ENCODE measurements around the gene SULT4A1.
"Not testable (repeated sequence)": the region's sequence is repeated elsewhere in the genome, so short reads cannot be mapped to it uniquely, and the experiment has no call there.

Gene SULT4A1

DNA sequence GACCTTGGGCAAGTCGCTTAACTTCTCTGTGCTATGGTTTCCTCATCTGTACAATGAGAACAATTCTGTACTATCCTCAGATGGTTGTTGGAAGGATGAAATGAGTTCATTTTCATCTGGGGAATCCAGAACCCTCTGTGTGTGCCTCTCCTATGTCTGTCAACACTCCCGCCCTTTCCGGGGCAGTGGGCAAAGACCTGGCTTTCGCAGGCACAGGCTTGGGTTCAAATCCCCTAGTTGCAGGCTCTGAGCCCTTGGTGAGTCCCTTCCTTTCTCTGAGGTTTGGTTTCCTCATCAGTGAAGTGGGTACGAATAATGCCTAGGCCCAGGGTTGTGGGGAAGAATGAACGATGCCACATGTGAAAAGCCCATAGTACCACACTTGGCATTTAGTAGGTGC is 23.5 kb upstream of the SULT4A1 start:
- DNase-seq, result no peak

DNA sequence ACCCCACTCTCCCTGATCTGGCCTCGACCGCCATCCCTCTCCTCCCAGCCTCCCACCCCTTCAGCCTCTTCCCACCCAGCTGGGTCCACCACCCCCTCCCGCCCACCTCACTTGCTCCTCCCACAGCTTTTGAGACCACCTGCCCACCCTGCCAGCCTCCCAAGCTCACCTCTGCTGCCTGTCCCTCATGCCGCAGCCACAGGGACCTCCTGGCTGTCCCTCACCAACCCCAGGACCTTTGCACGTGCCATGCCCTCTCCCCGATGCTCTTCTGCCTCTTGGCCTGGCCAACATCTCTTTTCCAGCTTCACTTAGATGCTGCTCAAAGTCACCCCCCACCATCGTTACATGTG is 23.0 kb upstream of the SULT4A1 start:
- no peak for DNase-seq

DNA sequence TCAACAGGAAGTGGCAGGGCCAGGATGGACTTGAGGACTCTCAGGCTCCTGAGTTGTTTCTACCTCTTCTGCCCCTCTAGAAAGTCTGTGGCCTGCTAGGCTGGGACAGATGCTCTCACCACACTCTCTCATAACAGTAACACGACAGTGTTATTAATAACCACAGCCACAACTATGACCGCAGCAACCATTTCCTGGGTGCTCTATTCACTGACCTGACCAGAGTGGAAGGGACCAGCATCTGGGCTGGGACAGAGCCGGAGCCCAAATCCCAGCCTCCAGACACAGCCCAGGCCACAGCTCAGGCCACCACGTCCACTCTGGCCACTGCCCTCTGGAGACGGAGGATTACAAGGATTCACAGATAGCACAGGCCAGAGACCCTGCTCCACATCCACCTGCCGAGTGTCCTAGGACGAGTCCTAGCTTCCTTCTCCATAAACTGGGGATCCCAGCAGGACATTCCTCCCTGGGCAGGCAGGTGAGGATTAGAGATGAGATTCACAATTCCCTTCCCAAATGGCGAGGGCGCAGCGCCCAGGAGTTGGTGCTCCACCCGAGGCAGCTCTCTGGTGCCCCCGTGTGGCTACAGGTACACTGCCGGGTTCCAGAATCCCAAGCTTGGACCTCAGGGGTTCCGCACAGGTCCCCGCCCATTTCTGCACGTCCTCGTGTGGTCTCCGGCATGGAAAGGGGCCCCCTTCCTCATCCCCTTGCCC is 22.4 kb upstream of the SULT4A1 start:
- peak; percentile 48 for DNase-seq

DNA sequence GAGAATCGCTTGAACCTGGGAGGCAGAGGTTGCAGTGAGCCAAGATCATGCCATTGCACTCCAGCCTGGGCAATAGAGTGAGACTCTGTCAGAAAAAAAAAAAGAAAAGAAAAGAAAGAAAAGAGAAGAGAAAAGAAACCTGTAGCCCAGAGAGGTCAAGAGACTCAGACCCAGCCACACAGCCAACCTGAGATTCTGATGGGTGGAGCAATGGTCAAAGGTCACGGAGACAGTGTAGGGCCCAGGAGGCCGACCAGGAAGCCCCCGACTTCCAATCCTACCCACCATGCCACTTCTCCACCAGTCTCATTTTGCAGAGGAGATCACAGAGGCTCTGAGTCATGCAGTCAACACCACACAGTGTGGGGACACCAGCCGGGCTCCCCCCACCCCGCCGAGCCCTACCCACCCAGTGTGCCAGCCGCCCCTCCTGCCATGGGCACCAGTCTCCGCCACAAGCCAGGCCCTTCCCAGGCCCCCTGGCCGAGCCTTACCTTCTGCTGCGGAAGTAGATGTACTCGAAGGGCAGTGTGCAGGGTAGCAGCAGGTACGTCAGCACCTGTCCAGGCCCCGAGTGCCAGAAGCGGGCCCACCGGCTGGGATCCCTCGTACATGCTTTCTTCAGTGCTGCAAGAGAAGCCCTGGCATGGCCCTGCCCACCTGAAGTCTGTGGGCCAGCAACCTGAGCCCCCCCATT is 21.6 kb upstream of the SULT4A1 start:
- no peak for DNase-seq

DNA sequence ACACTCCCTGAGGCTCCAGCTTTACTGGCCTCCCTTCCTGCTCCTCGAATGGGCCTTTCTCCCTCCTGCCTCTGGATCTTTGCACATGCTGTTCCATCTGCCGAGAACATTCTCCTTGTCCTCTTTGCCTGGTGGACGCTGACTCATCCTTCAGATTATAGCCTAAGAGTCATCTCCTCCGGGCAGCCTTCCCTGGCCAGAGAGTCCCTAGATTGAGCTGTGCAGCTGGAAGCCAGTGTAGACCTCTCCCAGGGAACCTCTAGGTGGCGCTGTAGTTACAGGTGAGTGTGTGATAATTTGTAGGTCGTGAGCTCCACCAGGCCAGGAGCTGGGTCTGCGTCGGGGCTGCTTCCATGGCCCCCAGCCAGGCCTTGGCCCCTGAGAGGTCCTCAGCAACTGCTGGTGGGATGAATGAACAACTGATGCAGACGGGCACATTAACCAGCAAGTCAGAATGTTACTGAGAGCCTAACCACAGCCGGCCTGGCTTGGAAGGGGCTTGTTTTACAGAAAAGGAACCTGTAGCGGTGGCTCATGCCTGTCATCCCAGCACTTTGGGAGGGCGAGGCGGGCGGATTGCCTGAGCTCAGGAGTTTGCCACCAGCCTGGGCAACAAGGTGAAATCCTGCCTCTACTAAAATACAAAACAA is 20.8 kb upstream of the SULT4A1 start:
- peak; percentile 63 for DNase-seq

DNA sequence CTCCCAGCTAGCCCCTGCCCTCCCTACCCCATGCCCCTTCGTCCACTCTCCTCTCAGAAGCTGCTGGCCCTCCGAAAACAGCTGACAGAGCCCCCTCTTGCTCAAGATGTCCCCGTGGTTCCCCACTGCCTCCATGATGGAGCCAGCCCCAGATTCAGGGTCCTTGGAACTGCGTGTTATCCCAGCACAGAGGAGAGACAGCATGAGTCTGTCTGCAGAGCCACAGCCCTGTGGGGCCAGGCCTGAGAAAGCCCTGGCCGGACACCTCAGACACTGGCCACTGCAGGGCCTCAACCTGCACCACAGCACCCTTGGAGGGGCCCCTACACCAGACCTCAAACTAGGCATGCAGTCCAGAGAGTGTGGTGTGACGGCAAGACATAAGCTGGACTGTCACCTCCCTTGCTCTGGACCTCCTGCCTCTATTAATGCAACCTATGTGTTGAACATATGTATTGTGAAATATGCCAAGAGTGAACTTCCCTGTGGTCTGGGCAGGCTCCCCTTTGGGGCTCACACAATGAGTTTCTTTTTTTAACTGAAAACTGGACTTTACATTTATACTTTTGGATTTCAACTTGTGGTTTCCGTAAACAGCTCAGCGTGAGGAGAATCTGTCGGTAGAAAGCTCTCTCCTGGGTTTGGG is 19.9 kb upstream of the SULT4A1 start:
- no peak for DNase-seq

DNA sequence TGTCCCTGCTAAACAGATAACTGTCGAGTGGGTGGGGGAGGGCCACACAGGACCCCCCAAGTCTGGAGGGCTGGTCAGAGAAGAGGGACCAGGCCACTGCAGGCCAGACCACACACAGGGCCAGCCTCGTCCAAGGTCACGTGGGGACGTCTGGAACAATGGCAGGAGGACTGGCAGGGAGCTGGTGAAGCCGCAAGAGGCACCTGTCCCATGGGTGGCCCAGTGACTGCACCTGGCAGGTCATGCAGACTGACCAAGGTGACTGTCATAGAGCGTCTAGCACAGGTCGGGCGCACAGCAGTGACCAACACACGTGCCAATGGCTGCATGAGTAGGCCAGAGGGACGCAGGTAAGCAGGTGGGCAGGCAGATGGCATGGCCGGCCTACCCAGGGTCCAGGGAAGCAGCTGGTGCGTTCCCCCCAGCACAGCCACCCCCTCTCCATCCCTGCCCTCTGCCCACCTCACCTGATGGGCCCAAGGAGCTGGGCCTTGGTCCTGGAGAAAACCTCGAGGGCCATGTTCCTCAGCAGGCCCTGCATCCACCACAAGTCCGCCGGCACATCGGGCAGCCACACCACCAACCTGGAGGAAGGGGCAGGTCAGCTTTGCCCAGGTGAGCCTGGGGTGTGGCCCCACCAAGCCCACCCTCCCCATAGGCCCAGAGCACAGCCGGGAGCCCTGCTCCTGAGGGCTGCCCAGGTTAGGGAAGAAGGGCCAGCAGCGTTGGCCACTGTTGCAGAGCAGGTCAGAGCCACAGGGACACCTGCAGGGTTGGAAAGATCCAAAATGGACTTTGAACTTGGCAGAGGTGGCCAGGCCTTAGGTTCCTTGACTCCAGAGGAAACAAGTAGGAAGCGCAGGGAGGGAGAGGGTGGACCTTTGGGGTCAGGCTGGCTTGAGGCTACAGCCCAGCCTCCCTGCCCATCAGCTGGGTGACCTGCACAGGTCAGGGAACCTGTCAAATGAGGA is 19.1 kb upstream of the SULT4A1 start:
- DNase-seq, result no peak

DNA sequence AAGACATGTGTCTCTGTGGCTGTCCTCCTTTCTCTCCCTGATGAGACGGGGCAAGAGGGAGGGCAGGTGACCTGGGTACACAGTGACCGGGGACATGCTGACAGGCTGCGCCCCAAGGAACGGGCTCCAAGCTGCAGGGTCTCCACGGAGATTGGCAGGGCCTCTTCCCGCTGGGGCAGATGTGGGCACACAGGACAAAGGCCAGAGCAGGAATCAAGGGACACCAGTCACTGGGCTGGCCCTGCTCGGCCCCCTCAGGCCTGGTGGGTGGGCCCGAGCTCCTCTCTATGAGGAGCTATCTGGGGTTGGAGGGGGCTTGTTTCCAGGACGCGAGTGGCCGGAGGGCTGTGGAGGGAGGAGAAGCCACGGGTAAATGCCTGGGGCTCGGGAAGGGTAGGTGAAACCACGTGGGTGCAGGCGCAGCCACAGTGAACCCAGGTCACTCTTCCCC is 18.3 kb upstream of the SULT4A1 start:
- no peak for DNase-seq

DNA sequence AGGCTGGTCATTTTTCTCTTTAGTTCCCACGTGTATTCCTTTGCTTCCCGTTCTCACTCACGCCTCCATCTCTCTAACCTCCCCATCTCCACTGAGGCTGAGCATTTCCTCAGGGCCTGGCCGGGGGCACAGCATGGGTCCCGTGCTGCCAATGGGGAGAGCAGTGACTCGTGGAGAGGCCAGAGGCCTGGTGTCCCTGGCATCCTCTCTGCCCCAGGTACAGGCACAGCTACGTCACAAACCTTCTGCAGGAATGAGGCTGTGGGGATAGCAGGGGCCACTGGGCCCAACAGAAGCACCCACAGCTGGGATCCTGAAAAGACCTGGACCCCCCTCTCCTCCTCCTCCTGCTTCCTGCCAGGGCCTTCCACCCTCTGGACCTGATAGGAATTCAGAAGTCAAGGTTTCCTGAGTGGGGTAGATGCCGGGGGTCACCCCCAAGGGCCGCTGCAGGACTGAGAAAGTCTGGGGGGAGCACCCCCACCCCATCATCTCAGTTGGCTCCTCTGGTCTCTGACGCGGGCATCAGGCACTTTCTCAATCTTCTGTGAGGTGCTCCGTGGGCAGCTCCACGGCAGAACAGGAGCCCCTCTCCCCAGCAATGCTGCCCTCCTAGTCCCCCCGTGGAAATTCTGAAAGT is 17.7 kb upstream of the SULT4A1 start:
- no peak for DNase-seq

DNA sequence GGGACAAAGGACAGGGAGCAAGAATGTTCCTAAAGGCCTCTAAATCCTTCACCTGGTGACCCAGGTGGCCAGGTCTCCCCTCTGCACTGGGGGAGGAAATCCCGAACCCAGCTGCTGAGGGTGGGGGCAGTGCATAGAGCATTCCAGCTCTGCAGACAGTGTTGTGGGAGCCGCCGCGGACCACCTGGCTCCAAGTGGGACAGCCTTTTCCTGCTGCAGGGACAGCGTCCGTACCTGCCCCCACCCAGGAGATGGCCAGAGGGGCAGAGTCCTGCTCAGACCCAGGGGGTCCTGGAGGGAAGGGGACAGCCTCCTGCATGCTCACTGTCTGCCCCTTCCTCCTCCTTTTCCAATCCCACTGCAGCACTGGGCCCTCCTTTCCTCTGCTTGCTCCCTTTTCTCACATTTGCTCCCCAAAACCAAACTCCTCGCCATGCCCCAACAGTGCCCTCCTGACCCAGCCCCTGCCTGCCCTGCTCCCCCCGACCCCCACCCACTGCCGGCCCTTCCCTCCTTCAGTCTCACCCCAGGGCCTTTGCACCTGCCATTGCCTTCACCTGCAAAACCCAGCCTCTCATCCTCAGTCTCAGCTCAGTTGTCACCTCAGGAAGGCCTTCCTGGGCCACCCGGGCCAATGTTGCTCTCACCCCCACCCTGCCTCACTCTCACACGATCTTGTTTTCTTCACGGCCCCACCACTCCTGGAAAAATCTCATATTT is 16.7 kb upstream of the SULT4A1 start:
- no peak for DNase-seq

DNA sequence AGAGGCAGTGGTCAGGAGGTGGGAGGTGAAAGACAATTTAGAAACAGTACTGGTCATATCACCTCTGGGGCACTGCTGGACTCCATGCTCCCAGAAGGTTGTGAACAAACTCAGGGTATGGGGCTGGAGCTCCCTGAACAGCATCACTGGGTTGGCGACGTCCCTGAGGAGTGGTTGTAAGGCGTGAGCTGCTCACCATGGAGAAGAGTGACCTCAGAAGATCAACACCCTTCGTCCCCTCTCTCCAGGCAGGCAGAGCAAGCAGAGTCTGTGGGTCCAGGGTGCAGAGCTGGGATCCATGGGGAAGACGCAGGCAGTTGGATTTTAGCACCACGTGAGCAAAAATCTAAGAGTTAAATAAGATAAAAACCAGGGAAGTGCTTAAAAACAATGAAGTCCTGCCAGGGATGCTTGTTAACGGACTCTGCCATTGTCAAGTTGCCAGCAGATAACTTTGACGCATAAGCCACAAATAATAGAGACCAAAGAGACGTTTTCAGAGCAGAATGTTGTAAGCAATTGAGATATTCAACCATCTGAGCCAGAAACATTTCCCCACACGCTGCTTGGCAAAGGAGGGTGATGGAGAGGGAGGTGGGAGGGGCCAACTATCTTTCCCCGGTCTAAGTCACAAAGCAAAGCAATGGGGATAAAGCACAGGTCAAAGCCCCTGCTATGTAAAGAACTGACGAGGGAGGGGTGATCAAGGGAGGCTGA is 15.9 kb upstream of the SULT4A1 start:
- DNase-seq, result no peak

DNA sequence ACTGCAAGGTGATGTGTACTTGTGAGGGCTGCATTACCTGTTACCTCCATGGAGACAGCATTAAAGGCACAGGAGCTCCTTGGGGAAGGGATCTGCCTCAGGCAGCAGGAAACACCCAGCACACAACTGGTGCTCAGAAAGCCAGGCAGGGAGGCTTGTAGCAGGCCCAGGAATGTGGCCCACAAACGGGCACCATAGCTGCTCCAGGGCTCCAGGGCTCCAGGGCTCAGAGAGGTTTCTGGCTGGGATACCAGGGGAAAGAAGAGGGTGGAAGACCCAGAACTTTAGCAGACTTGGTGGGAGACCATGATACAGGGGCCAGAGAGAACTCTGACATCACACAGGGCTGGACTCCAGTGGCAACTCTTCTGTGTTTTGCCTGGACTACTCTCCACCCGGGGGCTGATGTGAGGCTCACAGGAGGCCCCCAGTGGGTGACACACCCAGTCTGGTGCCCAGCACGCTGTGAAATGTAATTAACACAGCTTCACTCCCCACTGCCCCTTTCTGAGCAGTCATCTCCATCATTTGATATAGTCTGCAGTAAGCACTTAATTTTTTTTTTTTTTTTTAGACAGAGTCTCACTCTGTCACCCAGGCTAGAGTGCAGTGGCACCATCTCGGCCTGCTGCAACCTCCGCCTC is 14.7 kb upstream of the SULT4A1 start:
- no peak for DNase-seq

DNA sequence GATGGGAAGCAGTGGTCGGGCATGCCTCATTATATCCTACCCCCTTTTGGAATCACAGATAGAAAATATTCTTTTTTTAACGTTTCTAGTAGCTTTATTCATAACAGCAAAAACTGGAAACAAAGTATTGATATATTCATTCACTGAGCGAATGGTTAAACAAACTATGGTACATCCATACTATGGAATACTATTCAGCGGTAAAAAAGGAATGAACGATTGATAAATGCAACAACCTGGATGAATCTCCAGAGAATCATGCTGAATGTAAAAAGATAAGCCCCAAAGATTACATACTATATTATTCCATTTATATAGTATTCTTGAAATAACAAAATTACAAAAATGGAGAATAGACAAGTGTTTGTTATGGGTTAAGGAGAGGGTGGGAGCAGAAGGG is 7.5 kb upstream of the SULT4A1 start:
- DNase-seq, result no peak

DNA sequence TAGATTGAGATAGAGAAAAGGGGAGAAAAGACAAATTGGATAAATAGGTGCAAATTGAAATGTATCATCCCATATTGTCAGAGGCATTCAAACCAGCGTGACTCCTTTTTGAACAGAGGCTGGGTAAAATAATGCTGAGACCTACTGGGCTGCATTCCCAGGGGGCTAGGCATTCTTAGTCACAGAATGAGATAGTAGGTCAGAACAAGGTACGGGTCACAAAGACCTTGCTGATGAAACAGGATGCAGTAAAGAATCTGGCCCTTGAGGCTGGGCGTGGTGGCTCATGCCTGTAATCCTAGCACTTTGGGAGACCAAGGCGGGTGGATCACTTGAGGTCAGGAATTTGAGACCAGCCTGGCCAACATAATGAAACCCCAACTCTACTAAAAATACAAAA is 6.7 kb upstream of the SULT4A1 start:
- not testable (repeated sequence) for DNase-seq

DNA sequence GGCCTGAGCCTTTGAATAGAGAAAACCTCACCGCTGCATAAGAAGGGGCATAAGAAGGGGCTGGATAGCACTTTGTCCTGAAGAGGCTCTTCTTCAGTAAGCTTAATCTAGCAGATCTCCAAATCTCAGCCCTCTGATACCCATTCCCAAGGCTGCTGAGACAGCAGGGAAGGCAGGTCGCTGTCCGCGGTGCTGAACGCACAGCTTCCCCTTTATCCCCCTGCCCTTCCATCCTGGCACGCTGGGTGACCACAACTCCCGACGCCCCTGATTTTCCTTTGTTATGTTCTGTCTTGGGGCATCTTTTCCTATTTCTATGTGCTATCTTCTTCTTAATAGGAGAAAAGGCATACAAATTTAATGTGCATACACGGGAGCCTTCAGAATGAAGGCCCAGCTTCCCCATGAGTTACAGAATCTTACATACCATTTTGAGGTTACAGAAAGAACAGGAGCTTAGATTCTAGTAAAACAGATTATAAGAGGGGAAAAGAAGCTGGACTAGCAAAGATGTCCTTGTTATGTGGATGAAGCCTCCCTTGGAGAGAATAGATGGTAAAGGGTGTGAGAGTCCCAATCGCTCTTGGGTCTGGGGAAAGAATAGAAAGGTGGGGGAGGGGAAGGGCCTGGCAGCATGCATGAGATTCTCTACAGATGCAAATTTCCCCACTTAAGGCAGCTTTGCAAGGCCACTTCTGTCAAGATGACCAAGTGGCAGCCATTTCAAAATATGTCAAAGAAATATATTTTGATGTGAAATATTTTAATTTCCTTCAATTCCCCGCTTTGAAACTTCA is 5.7 kb upstream of the SULT4A1 start:
- DNase-seq, result no peak

DNA sequence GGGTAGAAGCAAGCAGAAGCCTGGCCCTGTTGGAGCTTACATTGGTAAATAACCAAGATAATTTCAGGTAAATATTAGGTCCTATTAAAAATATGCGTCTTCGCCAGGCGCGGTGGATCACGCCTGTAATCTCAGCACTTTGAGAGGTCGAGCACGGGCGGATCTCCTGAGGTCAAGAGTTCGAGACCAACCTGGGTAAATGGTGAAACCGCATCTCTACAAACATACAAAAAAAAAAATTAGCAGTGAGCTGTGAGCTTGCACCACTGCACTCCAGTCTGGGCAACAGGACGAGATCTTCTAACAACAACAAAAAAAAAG is 529 bp upstream of the SULT4A1 start:
- no peak for DNase-seq

DNA sequence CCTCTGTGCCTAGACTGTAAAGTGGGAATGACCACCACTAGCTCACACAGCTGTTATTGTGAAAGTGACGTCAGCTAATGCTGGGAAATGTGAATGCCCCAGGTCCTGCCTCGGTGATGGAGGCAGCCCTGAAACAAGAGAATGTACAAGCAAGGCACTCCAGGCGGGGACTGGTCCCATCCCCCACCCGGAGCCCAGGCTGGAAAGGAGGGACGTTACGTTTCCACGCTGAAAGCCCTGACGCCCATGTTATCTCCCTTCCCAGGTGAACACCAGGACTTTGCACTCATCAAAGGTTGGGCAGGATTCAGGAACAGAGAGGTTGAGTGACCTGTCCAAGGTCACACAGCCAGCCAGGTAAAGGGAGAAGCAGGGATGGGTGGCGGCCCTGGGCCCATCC is 784 bp downstream of the SULT4A1 start:
- no peak for DNase-seq

DNA sequence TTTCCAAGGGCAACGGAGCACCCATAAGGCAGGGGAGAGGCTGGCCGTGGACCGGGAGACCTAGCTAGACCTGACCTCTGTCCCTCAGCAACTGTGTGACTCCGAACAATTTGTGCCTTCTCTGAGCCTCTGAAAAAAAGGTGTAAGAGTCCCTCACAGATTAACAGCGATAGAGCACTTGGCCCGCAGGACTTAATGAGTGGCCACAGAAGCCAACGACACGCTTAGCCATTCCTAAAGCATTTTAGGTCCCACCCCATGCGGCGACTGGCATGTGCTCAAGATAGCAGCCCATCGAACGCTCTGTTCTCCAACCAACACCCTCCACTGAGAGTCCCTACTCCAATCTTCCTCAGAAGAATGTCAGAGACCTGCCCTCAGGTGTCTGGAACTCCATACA is 1.5 kb downstream of the SULT4A1 start:
- DNase-seq, result no peak

DNA sequence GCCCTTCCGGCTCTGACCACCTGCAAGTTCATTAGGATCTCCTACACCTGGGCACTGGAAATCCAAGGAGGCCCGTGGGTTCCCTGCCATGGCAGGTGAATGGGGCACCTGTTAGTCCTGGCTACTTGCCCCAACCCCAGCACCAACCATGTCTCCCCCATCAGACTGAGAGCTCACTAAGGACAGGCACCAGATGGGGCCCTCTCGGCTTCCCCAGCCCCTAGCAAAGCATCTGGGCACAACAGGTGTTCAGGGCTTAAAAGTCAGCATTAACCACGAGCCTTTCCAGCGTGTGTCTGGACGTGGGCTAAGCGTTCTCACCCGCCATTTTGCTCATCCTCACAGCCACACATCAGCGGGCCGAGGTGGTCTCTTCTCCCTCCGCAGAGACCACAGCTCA is 2.2 kb downstream of the SULT4A1 start:
- DNase-seq, result no peak

Measured in NCI-H1436 (cell line).